Right lobe of liver (tissue), 6 donors: ENCODE measurements around the gene GJB2. TPM values are rescaled to one million over a fixed set of nuclear protein-coding genes. Genes with fewer than 3 reads are reported as not detected.
A peak's percentile ranks its signal among the peaks of the same experiment; 100 is the strongest.

Experiments used
- ATAC-seq, 4 donors: fragments of 200-7000 bp; cut with Tn5 transposase; one replicate each; pipeline ENCODE4 v1.9.1; 2020; ENCODE audit warnings: mild to moderate bottlenecking in 4 of 4, moderate library complexity in 4 of 4
- DNase-seq, 3 donors: peaks; one replicate each; pipeline ENCODE4 v3.0.0-alpha.2; 2020
- H3K27ac ChIP-seq, 3 donors: fragments of 200-600 bp; one replicate each; pipeline ENCODE4 v1.8.0; 2022
- H3K27me3 ChIP-seq, 2 donors: fragments of 200-600 bp; one replicate each; pipeline ENCODE4 v1.8.0; 2022
- H3K36me3 ChIP-seq, 4 donors: fragments of 200-600 bp; sonication (generic) in 1 of 4; one replicate each; pipeline versions ENCODE4 v1.5.1 to v1.8.0; 2017 to 2022; ENCODE audit warnings: control low read depth in 1 of 4
- H3K4me1 ChIP-seq, 4 donors: fragments of 200-600 bp; sonication (generic) in 1 of 4; one replicate each; pipeline versions ENCODE4 v1.5.1 to v1.8.0; 2017 to 2022; ENCODE audit warnings: control low read depth in 1 of 4
- H3K4me3 ChIP-seq, 3 donors: fragments of 200-600 bp; one replicate each; pipeline ENCODE4 v1.8.0; 2022
- H3K9me3 ChIP-seq, 4 donors: fragments of 200-600 bp; sonication (generic) in 1 of 4; one replicate each; pipeline versions ENCODE4 v1.5.1 to v1.8.0; 2017 to 2022; ENCODE audit warnings: control low read depth in 1 of 4
- CTCF ChIP-seq, 4 donors: fragments of 200-600 bp in 3 of 4; fragments of 450-650 bp in 1 of 4; IDR thresholded peaks; one replicate each; pipeline versions ENCODE4 v1.5.1 to v1.8.0; 2016 to 2022; ENCODE audit warnings: antibody characterized with exemption in 4 of 4, mild to moderate bottlenecking in 2 of 4
- POLR2A ChIP-seq: fragments of 450-650 bp; IDR thresholded peaks from one replicate; pipeline ENCODE4 v1.6.1; 2017; ENCODE audit warnings: antibody characterized with exemption, mild to moderate bottlenecking
- WGBS: methylation state at CpG from one replicate; pipeline ENCODE4 v1.1.6; 2018; ENCODE audit warnings: low coverage, low lambda C conversion rate; ENCODE audit not compliant: insufficient coverage; ENCODE audit errors: missing lambda C conversion rate; 5-methylcytosine and 5-hydroxymethylcytosine counted together
- intact Hi-C, 2 donors: fragments of 100-400 bp; cut with DNase I; formaldehyde crosslinking; loops; one replicate each; pipeline versions ENCODE4 v1.11.2 to v1.14.1; 2022
- total RNA-seq, 6 experiments: library from RNA; depleted of rRNA in 2 of 6; stranded (reverse); fragments of >200 nt in 2 of 6; fragmentation: NEBNext Ultra II Directional in 3 of 6; extraction: Animal tissue kit (Norgen Biotek cat#: 25700) in 3 of 6; gene quantifications; one replicate each; pipeline versions ENCODE4 v1.1.0 to v1.2.4, GENCODE V29; 2016 to 2023
- donor health status: DM: no; HTN: yes; CAD: no.
- donor health status: DM: no; HTN: no; CAD: no.
- donor health status: DM: no; HTN: no; CAD: no.
- donor health status: DM: no; HTN: yes; CAD: no.
- donor health status: DM: no; HTN: yes; CAD: no.

Gene GJB2
- total RNA-seq, 6 experiments from 2014 or later: 21.8 to 40.0 (median 30.0) TPM

DNA sequence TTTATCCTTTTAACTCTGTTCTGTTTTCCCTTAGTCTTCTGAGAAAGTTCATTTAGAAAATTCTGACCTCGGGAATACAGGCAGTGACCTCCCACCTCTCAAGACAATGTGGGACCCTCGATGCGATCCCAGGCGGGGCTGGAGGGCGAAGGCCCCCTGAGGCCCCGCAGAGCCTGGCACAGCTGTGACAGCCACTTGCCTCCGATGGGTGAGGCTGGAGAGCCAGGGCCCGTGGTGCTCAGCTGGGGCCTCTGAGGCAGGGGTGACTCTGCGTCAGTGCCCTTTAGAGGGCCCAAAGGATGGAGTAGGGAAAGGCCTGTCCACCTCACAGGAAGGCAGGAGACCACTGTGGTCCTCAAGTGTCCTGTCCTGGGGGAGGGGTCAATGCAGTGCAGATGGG, 42.2 kb downstream of the GJB2 start:
- 20% methylated on average over 1 of the region's 9 CpGs for WGBS
- TF ChIP-seq CTCF (IDR thresholded peaks at IDR 0.05) (no peak), POLR2A (no peak)
- H3K27me3 ChIP-seq: no peaks in the 10 kb centered on the region

GRCh38 chr13:20149762-20150161, 43.0 kb downstream of the GJB2 start:
- Histone ChIP-seq H3K4me1 (no peaks in the 10 kb centered on the region), H3K4me3 (no peak overlapping the region), H3K27ac (no peak overlapping the region), H3K36me3 (no peaks in the 10 kb centered on the region), H3K27me3 (no peaks in the 10 kb centered on the region), H3K9me3 (no peaks in the 10 kb centered on the region)
- intact Hi-C loops: no loop called here
- TF ChIP-seq CTCF (IDR thresholded peaks at IDR 0.05) (no peak), POLR2A (no peak)
- ATAC-seq (no peak), DNase-seq (no peak)
- 46% methylated on average over 9 of the region's 9 CpGs for WGBS

More for the DNA sequence above, 42.2 kb downstream of the GJB2 start:
- no peak for DNase-seq
- H3K9me3 ChIP-seq: no peaks in the 10 kb centered on the region
- H3K27ac ChIP-seq: no peak overlapping the region
- H3K4me3 ChIP-seq: no peak overlapping the region
- peak in 1 of 4 donors; percentile 32 for ATAC-seq
- H3K36me3 ChIP-seq: no peaks in the 10 kb centered on the region
- H3K4me1 ChIP-seq: no peaks in the 10 kb centered on the region
- intact Hi-C loops: no loop called here

GRCh38 chr13:20148501-20149183, 44.1 kb downstream of the GJB2 start:
- no peak for DNase-seq
- TF ChIP-seq POLR2A (no peak), CTCF (IDR thresholded peaks at IDR 0.05) (no peak)
- H3K9me3 ChIP-seq: no peaks in the 10 kb centered on the region
- H3K4me3 ChIP-seq: no peak overlapping the region
- 86% methylated on average over 7 of the region's 16 CpGs for WGBS
- no peaks in the 10 kb centered on the region for H3K27me3 ChIP-seq
- no peaks in the 10 kb centered on the region for H3K36me3 ChIP-seq
- no peaks in the 10 kb centered on the region for H3K4me1 ChIP-seq
- H3K27ac ChIP-seq: no peak overlapping the region
- intact Hi-C loops: no loop called here
- no peak for ATAC-seq

GRCh38 chr13:20146381-20146780, 46.4 kb downstream of the GJB2 start:
- no peak overlapping the region for H3K4me3 ChIP-seq
- no peaks in the 10 kb centered on the region for H3K9me3 ChIP-seq
- peaks cover 0 to 10% of the 10 kb centered on the region in 2 donors for H3K27me3 ChIP-seq
- DNase-seq (no peak), ATAC-seq (no peak)
- no CpG with 5 or more reads among the region's 1 CpG for WGBS
- H3K27ac ChIP-seq: no peak overlapping the region
- TF ChIP-seq CTCF (IDR thresholded peaks at IDR 0.05) (no peak), POLR2A (no peak)
- peaks cover 0 to 7% (median 0%) of the 10 kb centered on the region in 4 donors for H3K4me1 ChIP-seq
- H3K36me3 ChIP-seq: no peaks in the 10 kb centered on the region
- intact Hi-C loops: no loop called here
